Measurements from ENCODE around the gene NREP. TPM values are rescaled to one million over a fixed set of nuclear protein-coding genes. Genes with fewer than 3 reads are reported as not detected.

NREP gene
- total RNA-seq, 1 experiment from 2014 or later = 163 TPM

GRCh38 chr5:111733571-111733970, 23.4 kb downstream of the NREP start:
- peaks cover 6% of the 10 kb centered on the region; the same call in 1 of the 2 replicates for H3K4me1 ChIP-seq (ENCODE audit: insufficient read depth, low read length)
- WGBS (ENCODE audit: extremely low coverage, insufficient read length, low lambda C conversion rate) = no CpG with 5 or more reads among the region's 7 CpGs
- no peaks in the 10 kb centered on the region for H3K9me3 Mint-ChIP-seq
- no peak overlapping the region for H3K18ac ChIP-seq (ENCODE audit: insufficient read length, low read depth, low read length)
- H2BK15ac ChIP-seq (ENCODE audit: low read depth, low read length) = no peak overlapping the region
- H2BK12ac ChIP-seq (ENCODE audit: insufficient read length, low read depth, low read length) = no peak overlapping the region
- H4K20me1 ChIP-seq (ENCODE audit: control insufficient read depth, insufficient read depth, insufficient read length) = no peaks in the 10 kb centered on the region
- no peak overlapping the region for H3K4ac ChIP-seq (ENCODE audit: low read depth, low read length)
- H3K4me2 ChIP-seq (ENCODE audit: insufficient read depth, insufficient read length, low read length) = no peak overlapping the region
- no peak overlapping the region for H3K9ac ChIP-seq (ENCODE audit: extremely low read depth, insufficient read length, low read length)
- no peak overlapping the region for H2BK120ac ChIP-seq (ENCODE audit: low read depth, low read length, poor library complexity, severe bottlenecking)
- H3K79me1 ChIP-seq (ENCODE audit: insufficient read depth, low read depth, low read length, poor library complexity, severe bottlenecking) = no peaks in the 10 kb centered on the region
- no peak overlapping the region for H3K14ac ChIP-seq (ENCODE audit: insufficient read depth, low read length)
- peaks cover 26 to 61% (median 52%) of the 10 kb centered on the region in 3 experiments for H3K36me3 Mint-ChIP-seq (ENCODE audit: insufficient read depth in 1 of 3, low read depth in 3 of 3)
- no peak overlapping the region for H3T11ph ChIP-seq (ENCODE audit: low read length)
- H4K8ac ChIP-seq (replicated peaks; ENCODE audit: insufficient read length, low read depth, low read length) = no peak overlapping the region
- no peak overlapping the region for H3K4me3 Mint-ChIP-seq
- H3K56ac ChIP-seq (ENCODE audit: insufficient read length, low read depth, low read length) = no peak overlapping the region
- no peak for TF ChIP-seq CTCF (conservative IDR thresholded peaks at IDR 0.05)
- H3K23ac ChIP-seq (ENCODE audit: insufficient read length, low read depth, low read length) = no peak overlapping the region
- no peak for DNase-seq
- H3K4me1 Mint-ChIP-seq = peaks cover 28 to 32% of the 10 kb centered on the region in 2 experiments
- H3K27me3 ChIP-seq (ENCODE audit: insufficient read depth, low read length) = no peaks in the 10 kb centered on the region
- no peak overlapping the region for H3K27ac ChIP-seq (ENCODE audit: insufficient read length, low read depth, low read length)
- H2BK20ac ChIP-seq (ENCODE audit: low read depth, low read length, poor library complexity, severe bottlenecking) = no peak overlapping the region
- H4K5ac ChIP-seq (ENCODE audit: insufficient read length, low read depth, low read length) = no peak overlapping the region
- H2AFZ ChIP-seq (ENCODE audit: low read length) = no peak overlapping the region
- no peaks in the 10 kb centered on the region for H3K23me2 ChIP-seq (ENCODE audit: insufficient read length, low read depth, low read length, poor library complexity, severe bottlenecking)
- H3K79me2 ChIP-seq (ENCODE audit: insufficient read depth, low read length) = no peaks in the 10 kb centered on the region; the same call in 1 of the 2 replicates
- H2BK5ac ChIP-seq (ENCODE audit: insufficient read length, low read length) = no peak overlapping the region
- peak overlapping the region in 1 of 3 experiments; percentile 53; a peak in 1 of 7 replicates for H3K27ac Mint-ChIP-seq
- no peaks in the 10 kb centered on the region for H3K9me3 ChIP-seq (ENCODE audit: control insufficient read depth, low read depth, low read length)
- H2AK5ac ChIP-seq (ENCODE audit: insufficient read length, low read length) = no peak overlapping the region
- H4K91ac ChIP-seq (ENCODE audit: insufficient read length, low read depth, low read length) = no peak overlapping the region
- H3K27me3 Mint-ChIP-seq (ENCODE audit: low read depth) = no peaks in the 10 kb centered on the region
